ENCODE measurements around the gene MECR.
"Not testable (repeated sequence)": the region's sequence is repeated elsewhere in the genome, so short reads cannot be mapped to it uniquely, and the experiment has no call there.

MECR gene

GRCh38 chr1:29180497-29181412, 50.0 kb downstream of the MECR start:
- no peak for DNase-seq
- intact Hi-C loops (cut with DNase I) = loop anchor here (5.0 kb wide), 1 partner anchor 298 kb away; no protein-coding TSS in a partner anchor

- DNase-seq = no peak
- intact Hi-C loops (cut with DNase I) = loop anchor here (5.0 kb wide), 1 partner anchor 297 kb away; no protein-coding TSS in a partner anchor
Measured at GRCh38 chr1:29179641-29180184, 51.0 kb downstream of the MECR start.

GRCh38 chr1:29177022-29177705, 53.6 kb downstream of the MECR start:
- intact Hi-C loops (cut with DNase I) = no loop called here
- no peak for DNase-seq

- no peak for DNase-seq
- intact Hi-C loops (cut with DNase I) = no loop called here
Measured at GRCh38 chr1:29176576-29176975, 54.2 kb downstream of the MECR start.

GRCh38 chr1:29172415-29172939, 58.3 kb downstream of the MECR start:
- intact Hi-C loops (cut with DNase I) = no loop called here

GRCh38 chr1:29171521-29171920, 59.2 kb downstream of the MECR start:
- intact Hi-C loops (cut with DNase I) = no loop called here
- DNase-seq = no peak

More at GRCh38 chr1:29172415-29172939, 58.3 kb downstream of the MECR start:
- DNase-seq = no peak

GRCh38 chr1:29171089-29171488, 59.6 kb downstream of the MECR start:
- intact Hi-C loops (cut with DNase I) = no loop called here
- no peak for DNase-seq

- intact Hi-C loops (cut with DNase I) = no loop called here
- no peak for DNase-seq
Measured at GRCh38 chr1:29169976-29170375, 60.8 kb downstream of the MECR start.

GRCh38 chr1:29167904-29168303, 62.8 kb downstream of the MECR start:
- DNase-seq = no peak
- intact Hi-C loops (cut with DNase I) = no loop called here

GRCh38 chr1:29166291-29166878, 64.3 kb downstream of the MECR start:
- no peak for DNase-seq

GRCh38 chr1:29164588-29164987, 66.1 kb downstream of the MECR start:
- no peak for DNase-seq
- intact Hi-C loops (cut with DNase I) = no loop called here

More at GRCh38 chr1:29166291-29166878, 64.3 kb downstream of the MECR start:
- intact Hi-C loops (cut with DNase I) = no loop called here

- intact Hi-C loops (cut with DNase I) = no loop called here
Measured at GRCh38 chr1:29162476-29163138, 68.1 kb downstream of the MECR start.

GRCh38 chr1:29162025-29162424, 68.7 kb downstream of the MECR start:
- intact Hi-C loops (cut with DNase I) = no loop called here
- no peak for DNase-seq

More at GRCh38 chr1:29162476-29163138, 68.1 kb downstream of the MECR start:
- peak in 1 of 10 donors; percentile 19 for DNase-seq

- intact Hi-C loops (cut with DNase I) = no loop called here
- no peak for DNase-seq
Measured at GRCh38 chr1:29159773-29160172, 71.0 kb downstream of the MECR start.

GRCh38 chr1:29157269-29157601, 73.5 kb downstream of the MECR start:
- no peak for DNase-seq
- intact Hi-C loops (cut with DNase I) = no loop called here

GRCh38 chr1:29156543-29157268, 74.0 kb downstream of the MECR start:
- no peak for DNase-seq
- intact Hi-C loops (cut with DNase I) = no loop called here

- intact Hi-C loops (cut with DNase I) = no loop called here
- peak in 1 of 10 donors; percentile 24 for DNase-seq
Measured at GRCh38 chr1:29152046-29152805, 78.5 kb downstream of the MECR start.

GRCh38 chr1:29150346-29150745, 80.4 kb downstream of the MECR start:
- DNase-seq = peak in 2 of 10 donors; percentile 24 to 59
- intact Hi-C loops (cut with DNase I) = not testable (repeated sequence)

Measured in posterior cingulate gyrus (tissue), 11 donors.